A204.1 (cell line): ENCODE measurements around the gene ATL1.
"Not testable (repeated sequence)": the region's sequence is repeated elsewhere in the genome, so short reads cannot be mapped to it uniquely, and the experiment has no call there.

Experiments
- FAIRE-seq: peaks from 2 replicates; lab custom pipeline; 2012; peaks lifted over from hg19 to GRCh38; lab: Jason Lieb, UNC

Gene ATL1

DNA sequence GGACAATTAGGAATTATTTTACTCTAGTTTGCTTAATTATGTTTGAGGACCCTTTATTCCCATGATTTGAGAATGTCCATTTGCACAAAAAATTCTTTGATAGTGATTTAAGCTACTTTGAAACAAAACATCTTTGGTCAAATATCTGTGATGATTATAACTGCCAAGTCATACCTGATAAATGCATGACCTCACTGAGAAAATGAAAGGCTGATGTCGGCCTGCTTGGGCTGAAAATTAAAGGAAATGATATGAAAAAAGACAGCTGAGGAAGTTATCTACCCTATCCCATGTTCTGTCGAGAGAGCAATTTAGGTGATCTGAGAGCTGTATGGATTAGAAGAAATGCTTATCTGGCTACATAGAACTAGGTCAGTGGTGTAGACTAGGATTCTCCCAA is 43.6 kb downstream of the ATL1 start:
- FAIRE-seq, result no peak

DNA sequence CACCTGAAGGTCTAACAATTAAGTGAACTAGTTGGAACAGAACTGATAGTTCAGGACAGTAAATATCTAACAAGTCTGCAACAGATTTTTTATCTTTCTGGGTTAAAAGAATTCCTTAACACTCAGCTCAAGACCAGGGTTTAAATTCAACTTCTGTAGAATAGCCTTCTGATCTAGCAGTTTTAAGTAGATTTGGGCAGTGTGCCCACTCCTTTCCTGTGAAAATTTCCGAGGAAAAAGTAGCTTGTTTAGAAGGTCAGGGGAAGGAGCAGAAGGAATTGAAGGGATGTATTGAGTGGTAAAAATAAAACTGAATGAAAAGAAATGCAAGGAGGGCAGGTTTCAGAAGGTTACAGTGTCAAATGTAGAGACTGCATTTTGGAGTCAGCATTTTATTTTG is 45.8 kb downstream of the ATL1 start:
- FAIRE-seq, result no peak

DNA sequence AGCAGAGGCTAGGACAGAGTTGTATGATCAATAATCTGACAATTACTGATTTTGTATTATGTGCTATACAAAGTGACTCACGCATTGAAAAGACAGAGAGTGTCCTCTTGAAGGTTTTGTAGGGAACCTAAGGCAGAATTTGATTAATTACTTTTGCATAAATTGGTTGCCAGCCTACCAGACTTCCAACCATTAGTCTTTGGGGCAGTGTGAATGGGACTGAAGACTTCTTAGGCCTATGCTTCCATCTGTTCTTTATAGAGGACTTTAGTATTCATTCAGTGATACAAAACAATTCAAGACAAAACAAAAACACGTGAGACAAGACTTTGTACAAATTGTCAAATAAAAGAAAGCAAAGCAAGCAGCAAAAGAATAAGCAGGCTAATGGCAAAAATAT is 46.5 kb downstream of the ATL1 start:
- no peak for FAIRE-seq

DNA sequence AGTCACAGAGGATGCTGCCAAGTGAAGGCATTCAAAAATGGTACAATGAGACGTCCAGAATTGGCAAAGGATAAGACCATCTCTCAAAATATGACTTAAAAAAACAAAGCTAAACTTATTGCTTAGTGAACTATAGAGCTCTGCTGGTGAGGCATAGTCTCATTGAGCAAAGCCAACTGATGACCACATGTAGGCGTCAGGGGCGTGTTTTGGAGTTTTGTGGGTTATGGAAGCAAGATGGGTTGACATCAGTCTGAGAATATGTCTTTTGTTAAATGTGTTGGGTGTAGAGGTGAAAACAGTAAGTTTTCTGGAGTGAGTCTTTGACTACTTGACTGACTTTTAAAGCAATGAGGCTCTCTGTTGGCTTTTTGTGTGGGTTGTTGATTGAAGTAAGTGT is 47.2 kb downstream of the ATL1 start:
- FAIRE-seq, result no peak

DNA sequence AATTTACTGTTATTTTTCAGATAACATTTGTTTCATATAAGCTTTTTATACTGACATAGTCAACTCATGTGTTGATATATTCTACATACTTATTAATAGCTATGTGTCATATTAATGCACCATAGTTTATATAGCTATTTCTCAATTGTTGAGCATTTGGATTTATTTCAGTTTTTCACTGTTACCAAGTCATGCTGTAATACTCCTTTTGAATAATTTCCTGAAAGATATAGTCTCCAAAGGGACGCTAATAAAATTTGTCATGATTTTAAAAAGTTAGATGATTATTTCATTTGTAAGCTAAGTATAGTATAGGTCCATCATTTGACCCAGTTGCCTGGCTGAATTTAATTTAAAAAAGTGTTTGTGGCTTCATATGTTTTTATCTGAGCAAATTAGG is 47.8 kb downstream of the ATL1 start:
- no peak for FAIRE-seq

DNA sequence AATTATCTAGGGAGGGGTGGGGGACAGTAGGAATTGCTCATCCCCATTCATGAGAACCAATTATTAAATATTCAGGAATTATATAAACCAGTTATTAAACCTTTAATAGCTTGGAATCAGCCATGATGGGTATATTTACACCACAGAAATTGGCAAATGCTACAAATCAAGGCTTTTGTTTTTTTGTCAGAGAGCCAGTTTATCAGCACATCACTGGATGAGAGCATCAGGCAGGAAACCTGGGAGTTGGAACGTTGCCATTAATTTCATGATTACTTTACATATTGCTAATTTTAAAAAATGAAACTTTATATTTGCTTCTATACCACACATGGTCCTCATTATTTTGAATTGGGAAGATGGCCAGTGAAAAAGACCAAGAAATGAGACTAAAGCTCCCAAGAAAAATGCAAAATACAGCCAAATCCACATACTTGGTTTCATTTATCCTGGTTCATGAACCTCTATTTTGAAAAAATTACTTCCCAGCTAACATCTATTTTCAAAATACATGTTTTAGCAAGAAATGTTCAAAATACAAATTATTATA is 48.4 kb downstream of the ATL1 start:
- FAIRE-seq, result no peak

DNA sequence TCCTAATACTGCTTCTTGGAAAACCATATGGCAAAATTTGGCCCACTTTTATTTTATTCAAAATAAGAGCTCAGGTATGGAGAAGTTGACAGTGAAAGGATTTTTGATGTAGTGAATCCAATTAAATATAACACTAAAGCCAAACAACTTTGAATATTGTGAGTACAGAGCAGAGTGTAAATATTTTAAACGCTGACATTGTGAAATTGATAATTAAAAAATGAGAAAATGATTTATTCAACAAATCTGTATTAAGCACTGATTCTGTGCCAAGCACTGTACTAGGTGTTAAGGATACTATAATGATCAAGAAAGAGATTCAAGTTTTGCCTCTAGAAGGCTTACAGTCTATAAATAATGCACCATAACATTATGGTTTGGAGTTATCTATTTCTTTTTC is 50.5 kb downstream of the ATL1 start:
- no peak for FAIRE-seq

DNA sequence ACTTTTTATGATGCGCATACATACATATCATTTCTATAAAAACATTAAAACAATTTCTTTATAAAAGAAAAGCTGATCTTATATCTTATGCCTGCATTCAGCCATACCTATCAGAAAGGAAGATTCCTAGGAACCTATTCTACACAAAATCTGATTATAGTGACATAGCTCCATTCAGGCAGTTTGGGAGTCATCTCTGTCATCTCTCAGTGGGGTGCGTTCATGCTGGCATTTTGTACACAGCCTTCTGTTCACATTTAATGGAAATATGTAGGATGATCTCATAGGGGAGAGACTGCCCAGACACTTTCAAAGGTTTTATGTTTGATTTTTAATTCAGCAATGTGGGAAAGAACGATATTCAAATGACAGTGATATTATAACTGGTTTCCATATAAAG is 52.9 kb downstream of the ATL1 start:
- FAIRE-seq, result no peak

DNA sequence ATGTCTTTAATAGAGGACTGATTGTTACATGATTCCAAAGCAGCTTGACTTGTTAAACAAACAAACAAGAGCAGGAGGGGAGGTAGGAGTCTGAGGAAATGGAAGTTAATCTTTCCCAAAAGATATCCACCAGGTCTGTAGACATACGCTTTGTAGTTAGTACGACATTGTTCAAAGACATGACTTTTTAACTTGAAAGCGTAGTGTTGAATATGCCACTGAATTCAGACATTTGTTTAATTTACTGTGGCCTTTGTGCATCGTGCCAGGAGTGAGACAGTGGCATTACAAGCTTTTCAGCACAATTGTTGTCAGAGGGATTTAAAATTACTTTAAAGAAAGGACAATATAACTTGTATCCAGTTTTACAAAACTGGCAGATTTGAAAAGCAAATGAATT is 55.1 kb downstream of the ATL1 start:
- no peak for FAIRE-seq

DNA sequence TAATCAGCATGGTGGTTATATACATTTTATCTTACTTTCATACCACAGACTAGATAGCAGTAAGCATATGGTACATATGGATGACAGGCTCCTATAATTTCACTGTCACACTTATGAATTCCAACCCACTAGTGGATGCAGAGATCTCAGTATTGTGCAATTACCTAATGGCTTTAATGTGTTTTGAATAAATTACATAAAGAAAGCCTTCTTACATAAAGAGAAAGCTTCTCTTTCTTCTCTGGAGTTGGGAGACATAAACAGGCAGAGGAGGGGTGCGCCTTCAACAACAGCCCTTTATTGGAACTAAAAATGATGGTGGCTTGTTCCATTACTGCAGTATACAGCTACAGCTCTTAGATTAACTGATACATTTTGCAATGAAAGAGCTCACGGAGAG is 55.6 kb downstream of the ATL1 start:
- no peak for FAIRE-seq

DNA sequence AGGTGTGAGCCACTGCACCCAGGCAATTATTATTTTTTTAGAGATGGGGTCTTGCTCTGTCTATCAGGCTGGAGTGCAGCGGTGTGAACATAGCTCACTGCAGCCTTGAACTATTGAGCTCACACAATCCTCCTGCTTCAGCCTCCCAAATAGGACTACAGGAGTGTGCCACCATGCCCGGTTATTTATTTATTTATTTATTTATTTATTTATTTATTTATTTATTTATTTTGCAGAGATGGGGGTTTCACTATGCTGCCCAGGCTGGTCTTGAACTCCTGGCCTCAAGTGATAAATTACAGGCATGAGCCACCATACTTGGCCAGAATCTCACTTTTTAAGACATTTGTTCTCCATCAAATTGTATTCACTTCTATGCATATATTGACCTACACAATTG is 56.3 kb downstream of the ATL1 start:
- no peak for FAIRE-seq

DNA sequence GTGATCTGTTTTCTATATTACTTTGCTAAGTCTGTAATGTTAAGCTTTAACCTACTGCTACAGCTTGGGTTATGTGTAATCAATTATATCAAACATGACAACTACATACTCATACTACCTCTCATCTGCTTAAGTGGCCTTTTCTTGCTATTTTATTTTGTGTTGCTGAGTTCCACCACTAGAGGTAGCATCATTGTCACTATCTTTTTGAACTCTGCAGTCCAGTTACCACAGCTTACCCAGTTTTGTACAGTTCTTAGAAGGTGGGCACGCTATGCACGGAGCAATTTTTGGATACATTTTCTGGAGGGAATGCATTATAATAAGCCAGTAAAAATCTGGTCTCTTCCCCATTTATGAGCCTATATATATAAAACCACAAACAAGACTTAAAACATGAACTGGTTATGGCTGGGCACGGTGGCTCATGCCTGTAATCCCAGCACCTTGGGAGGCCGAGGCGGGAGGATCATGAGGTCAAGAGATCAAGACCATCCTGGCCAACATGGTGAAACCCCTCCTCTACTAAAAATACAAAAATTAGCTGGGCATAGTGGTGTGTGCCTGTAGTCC is 59.7 kb downstream of the ATL1 start:
- peak; percentile 79 for FAIRE-seq

DNA sequence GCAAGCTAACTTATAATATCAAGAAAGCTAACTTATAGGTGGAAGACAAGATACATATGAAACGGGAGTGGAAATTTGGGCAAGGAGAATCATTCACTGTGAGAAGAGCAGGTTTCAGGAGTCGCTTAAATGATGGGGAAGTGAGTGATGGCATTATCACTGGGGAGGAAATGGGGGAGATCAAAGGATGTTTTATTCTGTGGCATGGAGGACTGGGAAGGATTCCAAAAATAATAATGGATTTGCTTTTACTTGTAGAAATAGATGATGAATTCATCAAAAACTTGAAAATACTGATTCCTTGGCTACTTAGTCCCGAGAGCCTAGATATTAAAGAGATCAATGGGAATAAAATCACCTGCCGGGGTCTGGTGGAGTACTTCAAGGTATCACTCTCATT is 60.4 kb downstream of the ATL1 start:
- FAIRE-seq, result no peak

DNA sequence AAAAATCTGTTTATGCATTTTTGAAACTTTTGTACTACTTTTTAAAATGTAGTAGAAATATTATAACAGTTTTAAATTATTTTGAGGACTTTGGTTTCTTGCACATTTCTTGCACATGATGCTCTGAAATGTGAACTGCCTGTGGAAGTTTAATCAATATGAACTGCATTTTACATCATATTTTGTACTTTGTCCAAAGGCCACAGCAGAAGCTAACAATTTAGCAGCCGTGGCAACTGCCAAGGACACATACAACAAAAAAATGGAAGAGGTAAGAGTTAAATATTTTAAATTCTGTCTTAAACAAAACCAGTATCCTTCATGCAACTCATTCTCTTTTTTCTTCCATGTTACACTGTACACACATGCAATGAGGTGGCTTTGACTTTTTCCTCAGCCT is 63.0 kb downstream of the ATL1 start:
- FAIRE-seq, result no peak

DNA sequence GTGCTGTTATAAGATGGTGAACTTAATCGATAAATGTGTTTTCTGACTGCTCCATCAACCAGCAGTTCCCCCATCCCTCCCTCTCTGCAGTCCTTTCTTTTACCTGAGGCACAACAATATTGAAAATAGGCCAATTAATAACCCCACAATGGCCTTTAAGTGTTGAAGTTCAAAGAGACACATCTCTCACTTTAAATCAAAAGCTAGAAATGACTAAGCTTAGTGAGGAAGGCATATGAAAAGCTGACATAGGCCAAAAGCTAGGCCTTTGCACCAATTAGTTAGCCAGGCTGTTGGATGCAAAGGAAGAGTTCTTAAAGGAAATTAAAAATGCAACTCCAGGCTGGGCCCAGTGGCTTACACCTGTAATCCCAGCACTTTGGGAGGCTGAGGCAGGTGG is 64.5 kb downstream of the ATL1 start:
- no peak for FAIRE-seq

DNA sequence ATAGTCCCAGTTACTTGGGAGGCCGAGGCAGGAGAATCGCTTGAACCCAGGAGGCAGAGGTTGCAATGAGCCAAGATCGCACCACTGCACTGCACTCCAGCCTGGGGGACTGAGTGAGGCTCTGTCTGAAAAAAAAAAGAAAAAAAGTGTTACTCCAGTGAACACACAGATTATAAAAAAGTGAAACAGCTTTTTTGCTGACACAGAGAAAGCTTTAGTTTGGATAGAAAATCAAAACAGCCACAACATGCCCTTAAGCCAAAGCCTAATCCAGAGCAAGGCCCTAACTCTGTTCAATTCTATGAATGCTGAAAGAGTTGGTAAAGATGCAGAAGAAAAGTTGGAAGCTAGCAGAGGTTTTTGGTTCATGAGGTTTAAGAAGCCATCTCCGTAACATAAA is 65.0 kb downstream of the ATL1 start:
- not testable (repeated sequence) for FAIRE-seq

DNA sequence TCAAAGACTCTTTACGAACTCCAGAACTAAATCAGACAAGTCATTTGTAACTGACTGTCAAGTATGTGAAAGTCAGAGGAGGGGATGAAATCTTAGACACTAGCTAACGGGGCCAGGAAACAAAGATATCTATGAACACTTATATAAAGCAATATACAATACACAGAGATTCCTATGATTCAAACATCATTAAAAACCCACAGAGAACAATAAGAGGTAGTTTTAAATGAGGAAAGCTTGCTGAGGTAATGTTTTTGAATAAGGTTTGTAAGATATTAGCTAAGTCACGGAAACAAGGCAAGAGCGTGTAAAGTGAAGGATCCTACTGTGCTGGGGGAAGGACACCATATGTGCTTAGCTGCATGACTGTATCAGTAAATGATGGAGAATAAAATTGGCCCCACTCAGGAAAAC is 71.5 kb downstream of the ATL1 start:
- no peak for FAIRE-seq

DNA sequence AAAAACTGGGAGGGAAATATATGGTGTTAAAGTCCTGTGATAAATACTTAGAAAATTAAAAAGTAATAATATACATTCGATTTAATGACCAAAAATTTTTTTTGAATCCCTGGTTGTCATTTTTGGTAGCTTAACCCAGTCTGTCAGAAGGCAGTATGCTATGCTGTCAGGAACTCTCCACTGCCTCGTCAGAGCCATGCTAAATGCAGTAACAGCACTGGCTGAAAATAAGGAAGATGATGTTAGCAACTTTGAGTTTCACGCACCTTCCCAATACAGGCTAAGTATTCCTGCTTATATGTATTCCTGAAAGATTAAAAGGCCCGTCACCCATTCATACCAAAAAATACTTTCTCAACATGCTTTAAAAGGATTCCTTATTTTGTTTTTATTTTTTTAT is 74.0 kb downstream of the ATL1 start:
- no peak for FAIRE-seq

DNA sequence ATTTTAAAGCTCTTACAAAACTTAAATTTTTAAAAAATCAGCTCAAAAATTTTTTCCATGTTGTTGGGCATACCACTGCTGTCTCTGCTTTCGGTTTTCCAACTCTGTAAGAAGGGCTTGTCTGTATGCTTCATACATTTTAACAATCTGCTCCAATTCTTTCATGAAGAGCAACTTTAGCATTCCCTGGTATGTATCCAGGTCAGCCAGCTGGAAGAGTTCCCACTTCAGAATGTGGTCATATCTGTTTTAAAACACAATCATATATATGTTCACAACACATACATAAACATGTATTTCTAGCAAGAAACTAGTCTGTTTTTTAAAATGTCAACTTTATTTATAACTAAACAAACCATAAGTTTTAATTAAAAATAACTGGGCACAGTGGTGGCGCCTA is 75.2 kb downstream of the ATL1 start:
- FAIRE-seq, result no peak

DNA sequence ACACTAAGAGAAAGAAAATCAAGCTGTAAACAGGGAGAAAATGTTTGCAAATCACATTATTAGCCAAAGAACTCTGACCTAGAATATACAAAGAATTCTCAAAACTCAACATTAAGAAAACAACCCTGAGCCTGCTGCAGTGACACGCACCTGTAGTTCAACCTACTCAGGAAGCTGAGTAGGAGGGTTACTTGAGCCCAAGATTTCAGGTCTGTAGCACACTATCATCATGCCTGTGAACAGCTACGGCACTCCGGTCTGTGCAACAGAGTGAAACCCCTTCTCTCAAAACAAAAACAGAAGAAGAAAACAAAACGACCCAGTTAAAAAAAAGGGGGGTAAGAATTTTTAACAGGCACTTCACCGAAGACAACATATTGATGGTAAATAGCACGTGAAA is 87.3 kb downstream of the ATL1 start:
- no peak for FAIRE-seq

DNA sequence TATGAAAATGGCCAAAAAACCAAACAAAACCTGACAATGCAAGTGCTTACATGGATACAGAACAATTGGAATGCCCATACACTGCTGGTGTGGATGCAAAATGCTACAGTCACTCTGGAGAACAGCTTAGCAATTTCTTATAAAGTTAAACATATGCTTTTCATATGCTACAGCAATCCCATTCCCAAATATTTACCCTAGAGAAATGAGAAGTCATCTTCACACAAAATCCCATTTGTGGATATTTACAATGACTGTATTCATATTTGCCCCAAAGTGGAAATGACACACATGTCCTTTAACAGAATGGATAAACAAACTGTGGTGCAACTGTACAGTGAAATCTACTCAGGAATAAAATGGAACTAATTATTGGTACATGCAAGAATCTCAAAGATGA is 87.8 kb downstream of the ATL1 start:
- FAIRE-seq, result no peak

DNA sequence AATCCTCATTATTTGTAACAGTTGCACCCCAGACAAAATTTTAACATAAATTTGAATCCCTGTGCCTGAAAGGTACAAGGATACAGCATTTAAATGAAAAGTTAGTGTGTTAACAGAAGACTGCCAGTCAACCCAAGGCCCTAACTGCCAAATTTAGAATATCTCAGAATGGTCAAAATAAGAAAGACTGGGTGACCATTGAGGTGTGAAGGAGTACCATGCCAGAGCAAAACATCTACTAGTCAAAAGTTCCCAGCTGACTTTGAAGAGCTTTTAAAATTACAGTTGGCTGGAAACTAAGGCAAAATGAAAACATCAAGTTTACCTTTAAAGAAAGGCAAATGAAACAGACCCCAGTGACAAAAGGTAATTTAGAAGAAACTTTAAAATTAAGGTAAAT is 89.7 kb downstream of the ATL1 start:
- FAIRE-seq, result no peak

DNA sequence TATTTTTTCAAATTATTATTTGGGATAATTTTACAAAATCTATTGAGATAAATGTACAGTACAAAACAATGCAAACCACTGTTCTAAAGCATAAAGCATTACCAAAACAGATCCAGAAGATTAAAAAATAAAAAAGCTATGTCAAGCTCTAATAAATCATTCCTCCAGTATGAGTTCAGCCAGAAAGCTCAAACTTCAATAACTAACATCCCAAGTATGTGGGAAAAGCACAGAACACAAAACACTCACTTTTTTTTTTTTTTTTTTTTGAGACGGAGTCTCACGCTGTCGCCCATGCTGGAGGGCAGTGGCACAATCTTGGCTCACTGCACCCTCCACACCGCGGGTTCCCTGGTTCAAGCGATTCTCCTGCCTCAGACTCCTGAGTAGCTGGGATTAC is 96.8 kb downstream of the ATL1 start:
- no peak for FAIRE-seq

DNA sequence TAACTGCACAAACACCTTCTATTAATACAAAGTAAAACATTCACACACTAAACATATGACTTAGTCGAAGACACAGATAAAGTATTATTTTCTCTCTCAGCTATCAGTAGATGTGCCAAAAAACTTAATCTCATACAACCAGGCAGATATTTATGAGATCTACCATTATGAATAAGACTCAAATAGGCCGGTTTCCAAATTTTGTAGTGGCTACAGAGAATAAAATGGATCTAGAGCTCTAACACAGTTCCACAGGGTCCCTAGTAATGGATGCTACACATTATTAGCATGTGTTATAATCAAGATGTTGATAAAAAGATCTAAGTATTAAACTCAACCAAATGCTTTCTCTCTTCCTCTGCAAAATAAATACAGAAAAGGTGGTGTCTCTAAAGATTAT is 97.8 kb downstream of the ATL1 start:
- FAIRE-seq, result no peak

DNA sequence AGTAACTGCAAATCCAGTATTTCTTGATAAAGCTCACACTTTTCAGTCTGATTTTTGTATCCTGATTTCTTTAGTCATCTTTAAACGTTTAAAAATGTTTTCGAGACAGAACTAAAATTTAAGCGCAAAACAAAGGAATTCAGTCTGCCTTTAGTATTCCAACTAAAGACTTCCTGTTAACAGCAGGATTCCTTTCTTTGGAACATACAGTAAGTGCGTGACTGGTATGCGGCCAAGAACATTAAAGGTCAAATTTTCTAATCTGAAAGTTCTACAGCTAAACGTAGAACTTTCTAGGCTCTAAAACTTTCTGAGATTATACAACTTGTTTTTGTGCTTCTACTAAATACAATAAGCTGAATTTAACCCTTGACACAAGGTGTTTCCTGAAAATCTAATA is 98.3 kb downstream of the ATL1 start:
- FAIRE-seq, result no peak
